NCI-H460 (cell line): ENCODE data around the gene OR5AS1. TPM values are rescaled to one million over a fixed set of nuclear protein-coding genes. Genes with fewer than 3 reads are reported as not detected.
"Not testable (repeated sequence)": the region's sequence is repeated elsewhere in the genome, so short reads cannot be mapped to it uniquely, and the experiment has no call there.

Source experiments
- DNase-seq: peaks from one replicate; pipeline ENCODE4 v3.0.0-alpha.2; 2016; ENCODE audit warnings: low read depth; ENCODE audit errors: extremely low read depth
- polyA plus RNA-seq: library from polyadenylated mRNA; depleted of rRNA; stranded (reverse); fragments of >200 nt; gene quantifications from 2 replicates; pipeline ENCODE4 v1.2.3, GENCODE V29; 2014; cell fraction: nucleus; rRNA removed
- total RNA-seq: library from RNA; depleted of rRNA; stranded (reverse); fragments of >200 nt; shearing (Covaris generic); gene quantifications from 2 replicates; pipeline ENCODE4 v1.2.3, GENCODE V29; 2014; rRNA removed

OR5AS1 gene
- not detected in 2 replicates for total RNA-seq
- polyA plus RNA-seq, result not detected in 2 replicates

DNA sequence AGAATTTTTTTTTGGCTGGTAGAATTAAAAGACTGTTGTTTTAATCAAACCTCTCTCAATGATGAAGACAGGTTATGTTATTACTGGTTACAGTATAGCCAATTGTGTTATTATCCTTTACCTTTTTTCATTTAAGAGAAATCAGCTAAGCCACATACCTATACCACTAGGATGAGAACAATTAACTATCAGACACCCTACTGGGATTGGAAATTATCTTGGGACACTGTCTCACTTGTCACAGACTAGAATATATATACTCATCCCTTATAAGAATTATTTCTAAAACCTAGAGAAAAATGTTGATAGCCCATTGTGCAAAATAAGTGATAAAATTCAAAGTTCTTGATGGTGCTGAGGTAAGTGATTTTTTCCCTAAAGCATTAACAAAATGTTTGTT is at the start of gene OR5AS1:
Gene OR5AS1 (plus strand): TSS at position 301 of the 400 bp plus-strand sequence. CDS start 2,765 bp downstream, outside the sequence.
- no peak for DNase-seq

DNA sequence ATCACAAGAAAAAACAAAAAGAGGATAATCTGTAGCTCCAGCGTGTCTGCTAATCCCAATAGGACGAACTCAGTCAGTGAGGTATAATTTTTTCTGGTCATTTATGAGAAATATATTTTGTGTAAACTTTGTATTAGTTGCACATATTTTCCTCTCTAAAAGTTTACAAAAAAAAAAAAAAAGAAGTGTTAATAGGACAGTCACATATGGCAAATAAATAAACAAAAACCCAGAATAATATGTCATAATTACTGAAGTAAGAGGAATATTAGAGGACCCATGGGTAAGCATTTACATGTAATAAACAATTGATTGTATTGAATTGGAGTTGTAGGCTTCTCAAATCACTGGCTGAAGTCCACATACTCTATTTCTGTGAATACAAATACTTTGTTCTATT is 32.9 kb upstream of the OR5AS1 start, which contains the start of gene OR5F1:
Gene OR5F1 (minus strand): TSS at position 101 of the 400 bp plus-strand sequence. CDS start 0 bp downstream, at position 101.
- DNase-seq, result no peak

DNA sequence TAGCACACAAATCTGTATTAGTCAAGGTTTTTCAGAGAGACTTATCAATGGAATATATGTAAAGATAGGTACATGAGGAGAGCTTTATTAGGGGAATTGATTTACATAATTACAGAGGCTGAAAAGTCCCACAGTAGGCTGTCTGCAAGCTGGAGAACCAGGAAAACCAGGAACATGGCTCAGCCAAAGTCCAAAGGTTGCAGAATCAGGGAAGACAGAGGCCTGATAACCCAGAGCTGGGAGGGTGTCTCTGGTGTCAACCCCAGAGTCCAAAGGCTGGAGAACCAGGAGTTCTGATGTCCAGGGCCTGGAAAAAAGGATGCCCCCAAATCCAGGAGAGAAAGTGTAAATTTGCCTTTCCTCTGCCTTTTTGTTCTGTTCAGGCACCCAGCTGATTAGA is 16.7 kb upstream of the OR5AS1 start:
- no peak for DNase-seq

DNA sequence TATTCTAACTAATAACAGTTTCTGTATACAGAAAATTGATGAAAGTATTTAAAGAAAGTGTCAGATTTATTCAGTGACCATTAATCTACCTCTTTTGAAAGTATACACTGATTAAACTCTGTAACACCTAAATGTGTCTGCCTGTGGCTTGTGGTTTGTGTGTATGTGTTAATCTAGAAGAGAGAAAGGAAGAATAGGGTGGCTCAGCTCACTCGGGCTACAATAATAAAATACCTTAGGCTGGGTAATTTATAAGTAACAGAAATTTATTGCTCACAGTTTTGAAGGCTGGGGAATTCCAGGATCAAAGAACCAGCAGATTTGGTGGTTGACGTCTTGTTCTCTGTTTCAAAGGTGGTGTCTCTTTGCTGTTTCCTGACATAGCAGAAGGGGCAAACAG is 13.6 kb upstream of the OR5AS1 start:
- DNase-seq, result no peak

DNA sequence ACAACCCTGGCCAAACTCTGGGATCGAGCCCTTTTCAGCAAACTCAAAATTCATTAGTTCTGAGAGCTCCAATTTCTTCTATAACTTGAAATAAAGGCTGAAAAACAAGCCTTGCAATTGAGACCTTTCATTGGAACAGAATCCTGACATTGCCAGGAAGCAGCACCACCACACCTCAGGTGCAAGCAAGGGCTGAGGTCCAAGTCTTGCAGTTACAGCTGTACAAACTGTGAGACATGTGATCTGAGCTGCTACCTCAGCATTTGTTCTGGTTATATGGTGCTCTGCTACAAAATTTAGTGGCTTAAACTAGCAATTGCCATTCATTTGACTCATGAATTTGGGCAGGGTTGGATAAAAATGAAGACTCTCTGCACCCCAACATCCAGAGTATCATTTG is 18.1 kb downstream of the OR5AS1 start:
- DNase-seq, result no peak

DNA sequence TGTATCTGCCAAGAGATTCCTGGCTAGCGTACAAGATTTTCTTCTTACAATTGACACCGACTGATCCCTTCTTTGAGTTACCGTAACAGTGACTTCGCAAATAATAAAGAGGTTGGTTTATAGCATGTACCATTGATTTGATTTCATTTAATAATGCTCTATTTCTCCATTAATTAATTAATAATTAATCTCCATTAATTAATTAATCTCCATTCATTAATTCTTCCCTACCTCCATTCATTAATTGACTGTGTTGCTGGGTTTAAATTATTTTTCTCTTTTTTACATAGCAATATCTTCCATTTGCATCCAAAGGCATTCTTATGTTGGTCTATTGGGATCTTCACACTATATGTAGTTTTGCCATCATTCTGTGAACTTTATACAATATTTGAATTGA is 21.0 kb downstream of the OR5AS1 start:
- DNase-seq, result no peak

DNA sequence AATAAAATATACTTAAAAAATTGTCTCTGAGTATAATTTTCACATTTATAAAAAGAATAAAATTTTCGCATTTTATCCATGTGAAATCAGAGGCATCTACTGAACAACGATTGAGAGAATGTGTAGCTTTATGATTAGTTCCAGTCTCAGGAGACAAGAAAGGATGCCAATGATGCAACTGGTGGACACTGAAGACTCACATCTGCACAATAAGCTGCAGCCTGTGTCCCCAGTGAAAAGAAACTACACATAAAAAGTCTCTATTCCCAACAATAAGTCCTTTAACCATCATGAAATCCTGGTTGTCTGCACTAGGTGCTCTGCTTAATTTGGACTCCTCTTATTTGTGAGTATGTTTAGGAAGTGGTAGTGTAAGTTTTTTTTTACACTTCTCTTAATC is 22.0 kb downstream of the OR5AS1 start:
- DNase-seq, result no peak

DNA sequence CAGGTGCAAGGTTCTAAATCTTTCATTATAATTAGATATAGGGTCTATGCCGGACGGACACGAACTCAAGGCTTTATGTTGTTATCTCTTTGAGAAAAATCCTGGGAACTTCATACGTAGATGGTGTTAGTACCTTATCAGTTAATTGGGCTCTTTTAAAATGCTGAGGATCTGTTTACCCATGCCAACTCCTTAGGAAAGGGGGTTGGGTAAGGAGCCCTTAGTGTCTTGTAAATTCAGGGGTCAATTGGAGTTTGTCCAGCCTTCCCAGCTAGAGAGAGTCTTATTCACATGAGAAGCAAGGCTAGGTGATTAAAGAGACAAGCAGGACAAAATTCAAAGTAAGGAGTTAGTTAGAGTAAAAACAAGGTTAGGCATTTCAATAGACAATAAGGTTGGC is 28.9 kb downstream of the OR5AS1 start:
- DNase-seq, result not testable (repeated sequence)

DNA sequence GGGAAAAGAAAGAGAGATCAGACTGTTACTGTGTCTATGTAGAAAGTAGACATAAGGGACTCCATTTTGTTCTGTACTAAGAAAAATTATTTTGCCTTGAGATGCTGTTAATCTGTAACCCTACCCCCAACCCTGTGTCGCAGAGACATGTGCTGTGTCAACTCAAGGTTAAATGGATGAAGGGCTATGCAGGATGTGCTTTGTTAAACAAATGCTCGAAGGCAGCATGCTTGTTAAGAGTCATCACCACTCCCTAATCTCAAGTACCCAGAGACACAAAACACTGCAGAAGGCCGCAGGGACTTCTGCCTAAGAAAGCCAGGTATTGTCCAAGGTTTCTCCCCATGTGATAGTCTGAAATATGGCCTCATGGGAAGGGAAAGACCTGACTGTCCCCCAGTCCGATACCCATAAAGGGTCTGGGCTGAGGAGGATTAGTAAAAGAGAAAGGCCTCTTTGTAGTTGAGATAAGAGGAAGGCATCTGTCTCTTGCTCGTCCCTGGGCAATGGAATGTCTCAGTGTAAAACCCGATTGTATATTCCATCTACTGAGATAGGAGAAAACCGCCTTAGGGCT is 30.3 kb downstream of the OR5AS1 start:
- DNase-seq, result not testable (repeated sequence)

DNA sequence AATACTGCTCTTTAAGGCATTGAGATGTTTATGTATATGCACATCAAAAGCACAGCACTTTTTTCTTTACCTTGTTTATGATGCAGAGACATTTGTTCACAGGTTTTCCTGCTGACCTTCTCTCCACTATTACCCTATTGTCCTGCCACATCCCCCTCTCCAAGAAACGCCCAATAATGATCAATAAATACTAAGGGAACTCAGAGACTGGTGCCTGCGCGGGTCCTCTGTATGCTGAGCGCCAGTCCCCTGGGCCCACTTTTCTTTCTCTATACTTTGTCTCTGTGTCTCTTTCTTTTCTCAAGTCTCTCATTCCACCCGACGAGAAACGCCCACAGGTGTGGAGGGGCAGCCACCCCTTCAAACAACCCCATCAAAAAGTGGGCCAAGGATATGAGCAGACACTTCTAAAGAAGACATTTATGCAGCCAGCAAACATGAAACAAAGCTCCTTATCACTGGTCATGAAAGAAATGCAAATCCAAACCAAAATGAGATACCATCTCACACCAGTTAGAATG is 30.9 kb downstream of the OR5AS1 start:
- DNase-seq, result not testable (repeated sequence)

DNA sequence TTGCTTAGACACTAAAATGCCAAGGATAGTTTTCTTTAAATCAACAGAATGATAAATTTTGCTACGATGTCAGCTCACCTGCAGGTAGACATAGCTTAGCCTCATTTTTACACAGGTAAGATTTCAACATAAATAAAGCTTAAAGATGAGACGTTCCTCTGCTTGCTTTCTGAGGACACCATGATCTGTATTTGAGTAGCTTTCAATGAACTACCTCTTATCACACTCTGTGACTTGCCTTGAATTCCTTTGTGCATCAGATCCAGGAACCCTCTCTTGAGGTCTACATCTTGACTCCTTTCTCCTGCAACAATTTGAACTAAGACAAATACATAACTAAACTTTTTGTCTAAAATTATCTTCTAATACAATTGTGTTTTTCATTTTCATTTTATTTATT is 39.5 kb downstream of the OR5AS1 start:
- DNase-seq, result no peak

Other genes starting within 250 kb of the OR5AS1 start
- gene OR5D14, start 232.1 kb upstream of the OR5AS1 start, total RNA-seq, result not detected in 2 replicates
- not detected in 2 replicates for gene OR5L1, start 216.3 kb upstream of the OR5AS1 start, total RNA-seq
- gene OR5D18, start 208.0 kb upstream of the OR5AS1 start, total RNA-seq, result not detected in 2 replicates
- gene OR5L2, start 200.4 kb upstream of the OR5AS1 start, total RNA-seq, result not detected in 2 replicates
- not detected in 2 replicates for gene OR5D16, start 188.9 kb upstream of the OR5AS1 start, total RNA-seq
- gene TRIM51, start 144.4 kb upstream of the OR5AS1 start, total RNA-seq, result not detected in 2 replicates
- gene OR5W2, start 113.1 kb upstream of the OR5AS1 start, total RNA-seq, result not detected in 2 replicates
- gene OR5I1, start 91.3 kb upstream of the OR5AS1 start, total RNA-seq, result not detected in 2 replicates
- not detected in 2 replicates for gene OR10AG1, start 57.7 kb upstream of the OR5AS1 start, total RNA-seq
- gene OR5F1, start 33.0 kb upstream of the OR5AS1 start, total RNA-seq, result not detected in 2 replicates
- not detected in 2 replicates for gene OR8I2, start 65.7 kb downstream of the OR5AS1 start, total RNA-seq
- not detected in 2 replicates for gene OR8H2, start 76.0 kb downstream of the OR5AS1 start, total RNA-seq
- not detected in 2 replicates for gene OR8H3, start 94.7 kb downstream of the OR5AS1 start, total RNA-seq
- gene OR8J3, start 112.5 kb downstream of the OR5AS1 start, total RNA-seq, result not detected in 2 replicates
- not detected in 2 replicates for gene OR8K5, start 132.7 kb downstream of the OR5AS1 start, total RNA-seq
- not detected in 2 replicates for gene OR5J2, start 149.0 kb downstream of the OR5AS1 start, total RNA-seq
- gene OR5T2, start 206.6 kb downstream of the OR5AS1 start, total RNA-seq, result not detected in 2 replicates
- gene OR5T3, start 224.6 kb downstream of the OR5AS1 start, total RNA-seq, result not detected in 2 replicates
- not detected in 2 replicates for gene OR5T1, start 246.5 kb downstream of the OR5AS1 start, total RNA-seq